GM20000 (cell line): ENCODE data around the gene PRL.

Experiments used
- DNase-seq: peaks from one replicate; pipeline ENCODE4 v3.0.0; 2012; ENCODE audit warnings: low spot score
- CTCF ChIP-seq: IDR thresholded peaks from 2 replicates; pipeline ENCODE4 v1.5.1; 2012; ENCODE audit warnings: mild to moderate bottlenecking, control low read depth; ENCODE audit errors: extremely low read depth, missing control alignments

The PRL gene

GRCh38 chr6:22328474-22328873 lies 31.6 kb upstream of the PRL start:
- TF ChIP-seq CTCF: no peak
- DNase-seq: no peak

GRCh38 chr6:22327881-22328280 lies 31.0 kb upstream of the PRL start:
- DNase-seq: no peak
- TF ChIP-seq CTCF: no peak

- TF ChIP-seq CTCF: no peak
- DNase-seq: no peak
Measured at GRCh38 chr6:22326500-22326899, 29.7 kb upstream of the PRL start.

DNA sequence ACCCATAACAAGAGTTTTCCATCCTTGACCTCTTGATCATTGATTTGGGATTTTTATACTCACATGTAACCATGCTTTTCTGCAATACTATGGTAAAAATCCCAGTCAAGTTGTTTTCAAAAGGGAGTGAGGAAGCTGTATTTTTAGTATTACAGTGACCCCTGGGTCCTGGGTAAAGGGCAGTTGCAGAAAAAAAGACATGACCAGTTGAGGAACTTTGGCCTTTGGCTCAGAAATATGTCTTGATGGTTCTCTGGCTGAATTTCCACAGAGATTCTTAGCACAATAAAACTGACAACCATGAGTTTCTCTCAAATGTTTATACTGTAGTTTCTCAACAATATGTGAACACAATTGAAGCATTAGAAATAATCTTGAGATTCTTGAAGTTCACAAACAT lies 28.6 kb upstream of the PRL start:
- no peak for TF ChIP-seq CTCF
- DNase-seq: no peak

- DNase-seq: no peak
- no peak for TF ChIP-seq CTCF
Measured at GRCh38 chr6:22323848-22324247, 27.0 kb upstream of the PRL start.

DNA sequence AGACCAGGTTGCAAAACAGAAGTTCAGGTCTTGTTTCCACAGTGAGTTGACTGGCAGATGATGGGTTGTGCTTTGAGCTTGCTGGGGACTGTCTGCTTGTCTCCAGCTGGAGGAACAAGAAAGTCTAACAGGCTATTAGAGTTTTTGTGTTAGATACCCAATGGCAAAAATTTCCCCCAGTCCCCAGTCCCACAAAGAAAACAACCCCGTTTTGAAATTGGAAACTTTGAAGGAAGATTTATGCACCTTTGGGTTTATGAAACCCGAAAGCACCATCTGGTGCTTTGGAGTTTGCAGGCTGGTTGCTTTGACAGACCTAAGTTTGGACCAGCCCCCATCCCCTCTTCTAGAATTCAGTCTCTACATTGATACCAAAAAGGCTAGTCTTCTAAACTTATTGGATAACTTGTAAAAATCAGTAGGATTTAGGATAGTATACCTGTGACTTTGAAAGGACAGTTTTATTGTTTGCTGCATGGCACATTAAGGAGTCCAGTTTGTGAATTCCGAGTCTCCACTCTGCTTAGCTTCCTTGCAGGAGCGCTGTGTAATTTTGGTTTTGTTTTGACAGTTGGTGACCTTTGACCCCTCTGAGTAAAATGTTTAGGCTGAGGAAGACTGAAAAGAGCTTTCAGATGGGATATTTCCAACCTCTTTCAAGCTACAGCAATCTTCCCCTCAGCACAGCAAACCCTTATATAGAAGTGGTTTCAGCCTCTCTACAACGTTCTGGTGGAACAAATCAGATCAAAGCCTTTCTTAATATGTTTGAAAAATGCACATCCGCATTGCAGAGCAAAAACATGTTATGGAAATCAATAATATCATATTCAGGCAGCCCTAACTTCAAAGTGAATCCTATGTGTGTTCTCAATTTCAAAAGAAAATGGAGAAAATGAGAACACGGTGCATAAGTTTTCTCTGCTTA lies 25.5 kb upstream of the PRL start:
- DNase-seq: peak; percentile 22
- no peak for TF ChIP-seq CTCF

DNA sequence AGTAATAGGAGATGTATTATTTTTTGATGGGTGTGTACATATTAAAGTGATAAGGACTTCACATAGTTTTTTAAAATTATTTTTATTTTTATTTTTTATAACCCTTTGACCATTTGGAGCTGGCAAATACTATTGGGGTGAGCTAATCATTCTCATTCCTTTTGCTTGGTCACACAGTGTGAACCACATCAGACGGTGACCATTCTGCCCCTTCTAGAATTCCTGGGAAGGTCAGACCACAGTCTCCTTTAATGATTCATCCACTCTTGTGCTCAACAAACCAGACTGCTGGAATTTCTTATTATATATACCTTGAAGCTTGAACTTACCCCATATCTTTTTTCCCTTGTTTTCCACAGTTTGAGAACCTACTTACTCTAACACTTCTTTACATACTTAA lies 23.9 kb upstream of the PRL start:
- no peak for DNase-seq
- TF ChIP-seq CTCF: no peak
